HuH-7 (cell line): ENCODE data around the gene NPAT.
"Not testable (repeated sequence)": the region's sequence is repeated elsewhere in the genome, so short reads cannot be mapped to it uniquely, and the experiment has no call there.

Experiments used
- DNase-seq: peaks from one replicate; pipeline ENCODE4 v3.0.0; 2011; ENCODE audit warnings: low spot score

Gene NPAT

GRCh38 chr11:108148556-108148955, 73.9 kb downstream of the NPAT start:
- no peak for DNase-seq

- no peak for DNase-seq
These were observed 75.3 kb downstream of the NPAT start for GRCh38 chr11:108147150-108147549.

GRCh38 chr11:108144615-108145014, 77.8 kb downstream of the NPAT start:
- DNase-seq, result no peak

- DNase-seq, result no peak
These were observed 80.1 kb downstream of the NPAT start for GRCh38 chr11:108142304-108142703.

GRCh38 chr11:108137212-108137611, 85.2 kb downstream of the NPAT start:
- DNase-seq, result no peak

GRCh38 chr11:108135845-108136544, 86.4 kb downstream of the NPAT start:
- DNase-seq, result no peak

- DNase-seq, result not testable (repeated sequence)
These were observed 89.4 kb downstream of the NPAT start for GRCh38 chr11:108132993-108133538.

GRCh38 chr11:108131993-108132392, 90.4 kb downstream of the NPAT start:
- DNase-seq, result no peak

- no peak for DNase-seq
These were observed 93.7 kb downstream of the NPAT start for GRCh38 chr11:108128772-108129171.

GRCh38 chr11:108125096-108125495, 97.3 kb downstream of the NPAT start:
- DNase-seq, result no peak

GRCh38 chr11:108122166-108122628, 100.2 kb downstream of the NPAT start:
- DNase-seq, result no peak

GRCh38 chr11:108121274-108122155, 100.9 kb downstream of the NPAT start, which contains the start of gene ACAT1:
TSS of gene ACAT1 (plus strand) at chr11:108121567. CDS start at chr11:108121607, 40 bp downstream.
- DNase-seq, result peak; percentile 92

- DNase-seq, result not testable (repeated sequence)
These were observed 101.5 kb downstream of the NPAT start for GRCh38 chr11:108120936-108121273.

- DNase-seq, result peak; percentile 44
These were observed 104.6 kb downstream of the NPAT start for GRCh38 chr11:108117746-108118371.

- no peak for DNase-seq
These were observed 106.8 kb downstream of the NPAT start for GRCh38 chr11:108115500-108116140.

GRCh38 chr11:108112057-108112456, 110.4 kb downstream of the NPAT start:
- no peak for DNase-seq

GRCh38 chr11:108111126-108111525, 111.3 kb downstream of the NPAT start:
- no peak for DNase-seq
